Lower leg skin (tissue), 3 donors: ENCODE results near the gene GTF2E1.

Source experiments
- CTCF ChIP-seq, 3 donors: fragments of 450-650 bp; IDR thresholded peaks; one replicate each; pipeline ENCODE4 v1.5.1; 2016; ENCODE audit warnings: antibody characterized with exemption in 3 of 3, mild to moderate bottlenecking in 3 of 3, moderate library complexity in 2 of 3
- POLR2A ChIP-seq, 2 donors: fragments of 450-650 bp; IDR thresholded peaks; one replicate each; pipeline ENCODE4 v1.6.1; 2016 to 2017; ENCODE audit warnings: antibody characterized with exemption in 2 of 2, mild to moderate bottlenecking in 1 of 2, moderate library complexity in 1 of 2

- no peak for TF ChIP-seq CTCF (IDR thresholded peaks at IDR 0.05)
- no peak for TF ChIP-seq POLR2A (IDR thresholded peaks at IDR 0.05)
These were observed 23.4 kb downstream of the GTF2E1 start for GRCh38 chr3:120765830-120766493.
